AG04449 (cell line): ENCODE results near the gene ROPN1L.

Source experiments
- CTCF ChIA-PET: fragments of 350-600 bp; formaldehyde crosslinking; extraction: SDS; loops from one replicate; lab custom pipeline; 2021; ENCODE audit warnings: antibody characterized with exemption; lab: Yijun Ruan, JAX
- POLR2A ChIA-PET: fragments of 400-600, 350-600 bp; formaldehyde crosslinking; extraction: SDS; loops from one replicate; lab custom pipeline; 2020; ENCODE audit warnings: antibody characterized with exemption, inconsistent platforms; lab: Yijun Ruan, JAX
- DNase-seq: peaks from one replicate; pipeline ENCODE4 v3.0.0-alpha.2; 2010; ENCODE audit warnings: low read depth, low spot score
- H3K4me3 ChIP-seq: 2 replicates; pipeline ENCODE4 v1.5.1; 2011; ENCODE audit warnings: low read depth, mild to moderate bottlenecking, control low read depth, low read length
- TF ChIP-seq, protein P1 (sequence below): IDR thresholded peaks from one replicate; pipeline ENCODE4 v1.5.1; 2011; ENCODE audit warnings: mild to moderate bottlenecking, moderate library complexity, low read length, control low read depth, inconsistent platforms; ENCODE audit not compliant: insufficient read depth; ENCODE audit errors: missing control alignments

Gene ROPN1L

DNA sequence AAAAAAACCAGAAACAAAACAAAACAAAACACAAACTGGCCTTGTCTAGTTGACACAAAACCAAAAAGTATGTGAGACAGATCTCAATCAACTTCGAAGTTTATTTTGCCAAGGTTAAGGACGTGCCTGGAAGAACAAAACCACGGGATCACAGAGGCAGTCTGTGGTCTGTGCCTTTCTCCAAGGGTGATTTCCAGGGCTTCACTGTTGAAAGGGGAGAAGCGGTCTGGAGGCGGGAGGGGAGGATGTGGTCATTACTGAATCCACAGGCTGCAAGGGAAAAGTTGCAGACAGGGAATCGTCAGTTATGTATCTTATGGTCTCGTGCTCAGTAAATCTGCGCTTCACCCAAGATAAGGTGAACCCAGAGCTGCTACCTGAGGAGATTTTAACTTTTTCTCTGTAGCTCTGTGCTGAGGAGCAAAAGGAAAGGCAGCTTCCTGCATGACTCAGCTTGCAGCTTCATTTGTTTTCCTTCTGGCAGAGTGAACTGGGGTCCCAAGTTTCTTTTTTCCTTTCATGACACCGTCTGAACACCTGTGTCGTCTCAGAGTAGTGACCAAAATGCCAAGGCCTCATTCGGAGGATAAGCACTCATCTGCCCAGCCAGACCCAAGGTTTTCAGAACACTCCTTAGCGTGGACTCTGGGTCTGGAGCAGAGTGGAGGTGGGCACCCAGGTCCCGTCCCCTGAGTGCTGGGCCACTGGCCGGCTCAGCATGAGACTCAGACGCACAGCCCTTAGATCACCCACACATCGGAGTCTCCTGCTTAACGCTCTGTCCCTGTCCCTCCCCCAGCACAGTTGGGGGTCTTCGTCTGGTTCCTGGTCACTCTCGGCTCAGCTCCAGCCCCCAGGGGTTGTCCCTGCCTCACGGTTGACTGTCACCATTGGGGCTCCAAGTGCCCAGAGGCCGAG is 25.9 kb downstream of the ROPN1L start:
- TF ChIP-seq, protein P1, sequence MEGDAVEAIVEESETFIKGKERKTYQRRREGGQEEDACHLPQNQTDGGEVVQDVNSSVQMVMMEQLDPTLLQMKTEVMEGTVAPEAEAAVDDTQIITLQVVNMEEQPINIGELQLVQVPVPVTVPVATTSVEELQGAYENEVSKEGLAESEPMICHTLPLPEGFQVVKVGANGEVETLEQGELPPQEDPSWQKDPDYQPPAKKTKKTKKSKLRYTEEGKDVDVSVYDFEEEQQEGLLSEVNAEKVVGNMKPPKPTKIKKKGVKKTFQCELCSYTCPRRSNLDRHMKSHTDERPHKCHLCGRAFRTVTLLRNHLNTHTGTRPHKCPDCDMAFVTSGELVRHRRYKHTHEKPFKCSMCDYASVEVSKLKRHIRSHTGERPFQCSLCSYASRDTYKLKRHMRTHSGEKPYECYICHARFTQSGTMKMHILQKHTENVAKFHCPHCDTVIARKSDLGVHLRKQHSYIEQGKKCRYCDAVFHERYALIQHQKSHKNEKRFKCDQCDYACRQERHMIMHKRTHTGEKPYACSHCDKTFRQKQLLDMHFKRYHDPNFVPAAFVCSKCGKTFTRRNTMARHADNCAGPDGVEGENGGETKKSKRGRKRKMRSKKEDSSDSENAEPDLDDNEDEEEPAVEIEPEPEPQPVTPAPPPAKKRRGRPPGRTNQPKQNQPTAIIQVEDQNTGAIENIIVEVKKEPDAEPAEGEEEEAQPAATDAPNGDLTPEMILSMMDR = no peak
- no peak overlapping the region for H3K4me3 ChIP-seq
- DNase-seq = no peak
- POLR2A ChIA-PET = interaction anchor here (0.5 kb wide), 1 partner anchor 26 kb away, joined by 3 read pairs; the partner anchor contains the start of gene ROPN1L
- CTCF ChIA-PET = interaction anchor here (1.3 to 2.9 kb wide), 2 partner anchors 83 to 161 kb away, joined by 3 to 14 read pairs; no protein-coding TSS in a partner anchor

DNA sequence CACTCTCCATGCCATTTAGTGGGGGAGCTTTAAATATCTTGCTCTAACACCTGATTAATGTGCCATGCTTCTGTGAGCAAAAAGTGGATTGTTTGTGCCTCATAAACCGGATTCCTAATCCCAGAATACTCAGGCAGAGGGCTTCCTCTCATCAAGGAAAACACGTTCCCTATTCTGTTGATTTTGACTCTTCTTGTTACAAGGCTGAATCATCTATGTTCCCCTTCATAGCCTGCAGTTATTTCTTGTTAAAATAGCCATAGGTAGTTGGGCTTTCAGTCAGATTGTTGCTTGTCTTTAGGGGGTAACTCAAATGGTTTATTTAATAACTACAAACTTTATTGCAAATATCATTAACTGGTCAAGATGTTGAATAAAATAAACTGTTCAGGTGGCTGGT is 26.6 kb downstream of the ROPN1L start:
- TF ChIP-seq, protein P1 = no peak
- CTCF ChIA-PET = interaction anchor here (0.7 to 2.9 kb wide), 3 partner anchors 13 to 160 kb away, joined by 3 to 14 read pairs (median 3); no protein-coding TSS in a partner anchor
- no peak for DNase-seq
- POLR2A ChIA-PET = no interaction called here
- no peak overlapping the region for H3K4me3 ChIP-seq

DNA sequence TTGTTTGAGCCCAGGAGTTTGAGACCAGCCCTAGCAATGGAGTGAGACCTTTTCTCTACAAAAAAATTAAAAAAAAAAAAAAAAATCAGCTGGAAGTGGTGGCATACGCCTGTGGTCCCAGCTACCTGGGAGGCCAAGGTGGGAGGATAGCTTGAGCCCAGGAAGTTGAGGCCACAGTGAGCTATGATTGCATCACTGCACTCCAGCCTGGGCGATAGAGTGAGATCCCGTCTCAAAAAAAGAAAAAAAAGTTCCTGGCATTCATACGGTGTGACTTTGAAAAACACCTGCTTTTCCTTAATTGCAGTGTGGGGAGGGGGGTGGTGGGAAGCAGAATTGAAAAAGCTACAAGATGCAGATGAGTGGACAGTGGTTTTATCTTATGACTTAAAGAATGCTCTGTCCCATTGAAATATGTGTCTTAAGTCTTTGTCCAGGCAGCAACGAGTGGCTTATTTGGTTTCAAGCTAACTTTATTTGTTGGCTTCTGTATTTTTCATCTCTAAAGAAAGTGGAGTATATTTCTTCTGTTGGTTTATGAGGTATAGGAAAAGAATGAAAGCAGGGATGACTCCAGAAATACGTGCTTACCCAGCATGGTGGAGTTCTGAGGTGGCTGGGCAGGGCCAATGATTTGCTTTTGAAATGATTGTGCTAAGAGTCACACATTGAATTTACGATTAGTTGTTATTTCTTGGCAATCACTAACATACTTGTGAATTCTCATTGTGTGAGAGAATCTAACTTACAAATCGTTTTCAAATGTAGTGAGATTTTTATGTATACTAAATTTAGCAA is 27.8 kb downstream of the ROPN1L start:
- H3K4me3 ChIP-seq = no peak overlapping the region
- TF ChIP-seq, protein P1 = no peak
- CTCF ChIA-PET = interaction anchor here (2.9 kb wide), 1 partner anchor 159 kb away, joined by 14 read pairs; no protein-coding TSS in a partner anchor
- POLR2A ChIA-PET = interaction anchor here (0.9 to 1.0 kb wide), 2 partner anchors 16 to 138 kb away, joined by 3 to 5 read pairs; no protein-coding TSS in a partner anchor
- peak; percentile 95 for DNase-seq

DNA sequence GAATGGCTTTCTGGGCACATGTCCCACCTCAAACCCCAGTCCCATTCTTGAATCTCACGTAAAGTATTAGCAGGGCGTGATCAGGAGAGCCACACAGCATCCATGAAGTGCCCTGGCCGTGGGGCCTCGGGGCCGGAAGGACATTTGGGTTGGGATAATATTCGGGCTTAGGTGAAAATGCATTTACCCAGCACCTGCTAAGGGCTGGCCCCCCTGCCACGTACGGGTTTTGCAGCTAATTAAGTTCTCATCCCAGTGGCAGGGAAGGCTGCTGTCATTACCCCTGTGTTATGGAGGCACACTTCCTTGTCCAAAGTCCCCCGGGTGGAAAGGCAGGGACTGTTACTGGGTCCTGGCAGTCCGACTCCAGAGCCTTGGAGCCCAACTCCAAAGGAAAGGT is 29.0 kb downstream of the ROPN1L start:
- CTCF ChIA-PET = interaction anchor here (1.0 kb wide), 1 partner anchor 157 kb away, joined by 3 read pairs; no protein-coding TSS in a partner anchor
- TF ChIP-seq, protein P1 = no peak
- DNase-seq = no peak
- POLR2A ChIA-PET = no interaction called here
- no peak overlapping the region for H3K4me3 ChIP-seq

DNA sequence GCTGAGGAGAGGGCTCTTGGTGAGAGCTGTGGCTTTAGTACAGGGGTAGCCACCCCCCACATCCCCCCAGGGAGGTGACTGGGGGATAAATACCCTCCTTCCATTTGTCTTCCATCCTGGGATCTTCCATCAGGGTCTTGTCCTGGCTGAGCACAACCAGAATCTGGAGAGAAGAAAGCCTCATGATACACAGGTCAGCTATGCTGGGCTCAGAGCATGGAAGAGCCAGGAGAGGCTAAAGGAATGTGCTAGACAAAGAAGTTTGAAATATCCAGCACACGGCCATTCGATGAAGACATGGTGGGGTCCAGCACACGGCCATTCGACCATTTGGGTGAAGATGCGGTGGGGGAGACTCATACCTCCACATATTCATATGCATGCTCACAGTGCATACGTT is 30.0 kb downstream of the ROPN1L start:
- ChIA-PET CTCF (interaction anchor here (1.0 kb wide), 1 partner anchor 156 kb away, joined by 3 read pairs; no protein-coding TSS in a partner anchor), POLR2A (no interaction called here)
- DNase-seq = no peak
- TF ChIP-seq, protein P1 = no peak
- H3K4me3 ChIP-seq = no peak overlapping the region
